GM12891 (cell line): ENCODE data around the gene KLHL6.

Source experiments
- PAX5 ChIP-seq: IDR thresholded peaks from 2 replicates; pipeline ENCODE4 v1.6.1; 2011; ENCODE audit warnings: low read length, moderate library complexity, mild to moderate bottlenecking; ENCODE audit not compliant: insufficient read depth, severe bottlenecking
- POLR2A ChIP-seq: IDR thresholded peaks from 2 replicates; pipeline ENCODE4 v1.6.1; 2011; ENCODE audit warnings: low read depth, low read length, control low read depth
- POLR2AphosphoS5 ChIP-seq: IDR thresholded peaks from 2 replicates; pipeline ENCODE4 v1.6.1; 2011; ENCODE audit warnings: low read depth, low read length, control low read depth
- POU2F2 ChIP-seq: IDR thresholded peaks from 2 replicates; pipeline ENCODE4 v1.6.1; 2011; ENCODE audit warnings: low read depth, mild to moderate bottlenecking, control low read depth, low read length, moderate library complexity
- SPI1 ChIP-seq: IDR thresholded peaks from 2 replicates; pipeline ENCODE4 v1.6.1; 2011; ENCODE audit warnings: low read depth, low read length, control low read depth

- TF ChIP-seq POLR2AphosphoS5 = no peak
- TF ChIP-seq POLR2A = no peak
- TF ChIP-seq POU2F2 = no peak
- no peak for TF ChIP-seq PAX5
- no peak for TF ChIP-seq SPI1
Measured at GRCh38 chr3:183443395-183444385, 111.8 kb downstream of the KLHL6 start.
